ENCODE data around the gene LSG1.

The LSG1 gene

GRCh38 chr3:194647747-194648146, 24.2 kb downstream of the LSG1 start:
- no peak overlapping the region for H3K4me3 ChIP-seq (ENCODE audit: low read depth in 1 of 2, low read length in 2 of 2)

GRCh38 chr3:194642769-194643168, 29.2 kb downstream of the LSG1 start:
- peaks cover 49 to 60% of the 10 kb centered on the region in 2 donors for H3K36me3 ChIP-seq (ENCODE audit: control insufficient read depth in 1 of 2, insufficient read depth in 2 of 2, low read length in 2 of 2)
- H3K27me3 ChIP-seq (ENCODE audit: low read depth, low read length), result no peaks in the 10 kb centered on the region
- H3K27ac ChIP-seq (ENCODE audit: low read length), result no peak overlapping the region
- no peaks in the 10 kb centered on the region for H3K9me3 ChIP-seq (ENCODE audit: control insufficient read depth in 1 of 2, low read length in 2 of 2)
- H3K4me1 ChIP-seq (ENCODE audit: control insufficient read depth in 1 of 2, insufficient read depth in 2 of 2, low read length in 2 of 2), result no peaks in the 10 kb centered on the region
- H3K4me3 ChIP-seq (ENCODE audit: low read depth in 1 of 2, low read length in 2 of 2), result no peak overlapping the region

More at GRCh38 chr3:194647747-194648146, 24.2 kb downstream of the LSG1 start:
- Histone ChIP-seq H3K27me3 (ENCODE audit: low read depth, low read length) (no peaks in the 10 kb centered on the region), H3K9me3 (ENCODE audit: control insufficient read depth in 1 of 2, low read length in 2 of 2) (no peaks in the 10 kb centered on the region), H3K27ac (ENCODE audit: low read length) (no peak overlapping the region), H3K4me1 (ENCODE audit: control insufficient read depth in 1 of 2, insufficient read depth in 2 of 2, low read length in 2 of 2) (no peaks in the 10 kb centered on the region), H3K36me3 (ENCODE audit: control insufficient read depth in 1 of 2, insufficient read depth in 2 of 2, low read length in 2 of 2) (peaks cover 71 to 78% of the 10 kb centered on the region in 2 donors)

GRCh38 chr3:194640829-194641228, 31.2 kb downstream of the LSG1 start:
- no peaks in the 10 kb centered on the region for H3K9me3 ChIP-seq (ENCODE audit: control insufficient read depth in 1 of 2, low read length in 2 of 2)
- no peaks in the 10 kb centered on the region for H3K27me3 ChIP-seq (ENCODE audit: low read depth, low read length)
- H3K36me3 ChIP-seq (ENCODE audit: control insufficient read depth in 1 of 2, insufficient read depth in 2 of 2, low read length in 2 of 2), result peaks cover 33 to 53% of the 10 kb centered on the region in 2 donors
- H3K4me3 ChIP-seq (ENCODE audit: low read depth in 1 of 2, low read length in 2 of 2), result no peak overlapping the region
- no peaks in the 10 kb centered on the region for H3K4me1 ChIP-seq (ENCODE audit: control insufficient read depth in 1 of 2, insufficient read depth in 2 of 2, low read length in 2 of 2)
- no peak overlapping the region for H3K27ac ChIP-seq (ENCODE audit: low read length)

- no peak overlapping the region for H3K27ac ChIP-seq (ENCODE audit: low read length)
- no peaks in the 10 kb centered on the region for H3K27me3 ChIP-seq (ENCODE audit: low read depth, low read length)
- H3K4me3 ChIP-seq (ENCODE audit: low read depth in 1 of 2, low read length in 2 of 2), result no peak overlapping the region
- H3K4me1 ChIP-seq (ENCODE audit: control insufficient read depth in 1 of 2, insufficient read depth in 2 of 2, low read length in 2 of 2), result no peaks in the 10 kb centered on the region
- no peaks in the 10 kb centered on the region for H3K9me3 ChIP-seq (ENCODE audit: control insufficient read depth in 1 of 2, low read length in 2 of 2)
- H3K36me3 ChIP-seq (ENCODE audit: control insufficient read depth in 1 of 2, insufficient read depth in 2 of 2, low read length in 2 of 2), result peaks cover 21 to 38% of the 10 kb centered on the region in 2 donors
These were observed 32.9 kb downstream of the LSG1 start for GRCh38 chr3:194638991-194639605.

DNA sequence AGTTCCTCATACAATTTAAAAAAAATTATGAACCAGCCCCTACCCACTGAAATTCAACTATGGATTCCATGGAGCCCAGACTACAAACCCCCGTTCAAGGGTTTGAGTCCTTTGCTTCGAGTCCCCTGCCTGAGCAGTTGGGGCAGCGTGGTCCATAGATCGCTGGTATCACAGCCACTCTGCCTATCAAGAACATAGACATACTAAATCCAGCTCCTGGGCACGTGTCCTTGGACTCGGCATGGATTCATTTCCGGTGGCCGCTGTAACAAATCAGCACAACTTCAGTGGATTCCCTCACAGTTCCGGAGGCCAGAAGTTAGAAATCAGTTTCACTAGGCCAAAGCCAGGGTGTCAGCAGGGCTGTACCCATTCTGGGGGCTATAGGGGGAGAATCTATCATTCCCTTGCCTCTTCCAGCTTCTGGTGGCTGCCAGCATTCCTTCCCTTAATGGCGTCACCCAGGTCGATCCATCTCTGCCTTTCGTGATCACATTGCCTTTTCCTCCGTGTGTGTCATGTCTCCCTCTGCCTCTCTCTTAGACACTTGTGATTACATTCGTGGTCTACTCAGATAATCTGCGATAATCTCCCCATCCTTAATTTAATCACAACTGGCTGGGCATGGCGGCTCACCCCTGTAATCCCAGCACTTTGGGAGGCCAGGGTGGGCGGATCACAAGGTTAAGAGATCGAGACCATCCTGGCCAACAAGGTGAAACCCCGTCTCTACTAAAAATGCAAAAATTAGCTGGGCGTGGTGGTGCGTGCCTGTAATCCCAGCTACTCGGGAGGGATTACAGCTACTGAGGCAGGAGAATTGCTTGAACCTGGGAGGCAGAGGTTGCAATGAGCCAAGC, 34.2 kb downstream of the LSG1 start:
- Histone ChIP-seq H3K9me3 (ENCODE audit: control insufficient read depth in 1 of 2, low read length in 2 of 2) (no peaks in the 10 kb centered on the region), H3K27ac (ENCODE audit: low read length) (no peak overlapping the region)

GRCh38 chr3:194637066-194637465, 34.9 kb downstream of the LSG1 start:
- Histone ChIP-seq H3K4me3 (ENCODE audit: low read depth in 1 of 2, low read length in 2 of 2) (no peak overlapping the region), H3K27me3 (ENCODE audit: low read depth, low read length) (no peaks in the 10 kb centered on the region), H3K4me1 (ENCODE audit: control insufficient read depth in 1 of 2, insufficient read depth in 2 of 2, low read length in 2 of 2) (peaks cover 0 to 4% of the 10 kb centered on the region in 2 donors), H3K36me3 (ENCODE audit: control insufficient read depth in 1 of 2, insufficient read depth in 2 of 2, low read length in 2 of 2) (peaks cover 9 to 23% of the 10 kb centered on the region in 2 donors), H3K9me3 (ENCODE audit: control insufficient read depth in 1 of 2, low read length in 2 of 2) (no peaks in the 10 kb centered on the region), H3K27ac (ENCODE audit: low read length) (no peak overlapping the region)

More for the DNA sequence above, 34.2 kb downstream of the LSG1 start:
- Histone ChIP-seq H3K4me3 (ENCODE audit: low read depth in 1 of 2, low read length in 2 of 2) (no peak overlapping the region), H3K27me3 (ENCODE audit: low read depth, low read length) (no peaks in the 10 kb centered on the region), H3K36me3 (ENCODE audit: control insufficient read depth in 1 of 2, insufficient read depth in 2 of 2, low read length in 2 of 2) (peaks cover 10 to 27% of the 10 kb centered on the region in 2 donors), H3K4me1 (ENCODE audit: control insufficient read depth in 1 of 2, insufficient read depth in 2 of 2, low read length in 2 of 2) (no peaks in the 10 kb centered on the region)

GRCh38 chr3:194633349-194634004, 38.5 kb downstream of the LSG1 start, which contains the start of gene TMEM44:
Gene TMEM44, minus strand, starts transcription at chr3:194633419. Its CDS starts 204 bp downstream, at chr3:194633215.
- peak within 1 kb of the TSS; percentile 69 to 85 for H3K4me3 ChIP-seq (ENCODE audit: low read depth in 1 of 2, low read length in 2 of 2)
- H3K4me1 ChIP-seq (ENCODE audit: control insufficient read depth in 1 of 2, insufficient read depth in 2 of 2, low read length in 2 of 2), result peaks cover 0 to 4% of the 10 kb centered on the region in 2 donors
- no peak within 1 kb of the TSS for H3K27ac ChIP-seq (ENCODE audit: low read length)
- no peaks in the 10 kb centered on the region for H3K27me3 ChIP-seq (ENCODE audit: low read depth, low read length)
- H3K36me3 ChIP-seq (ENCODE audit: control insufficient read depth in 1 of 2, insufficient read depth in 2 of 2, low read length in 2 of 2), result no peaks in the 10 kb centered on the region
- H3K9me3 ChIP-seq (ENCODE audit: control insufficient read depth in 1 of 2, low read length in 2 of 2), result no peaks in the 10 kb centered on the region

- Histone ChIP-seq H3K4me1 (ENCODE audit: control insufficient read depth in 1 of 2, insufficient read depth in 2 of 2, low read length in 2 of 2) (peaks cover 0 to 4% of the 10 kb centered on the region in 2 donors), H3K27me3 (ENCODE audit: low read depth, low read length) (no peaks in the 10 kb centered on the region), H3K9me3 (ENCODE audit: control insufficient read depth in 1 of 2, low read length in 2 of 2) (no peaks in the 10 kb centered on the region), H3K27ac (ENCODE audit: low read length) (no peak overlapping the region), H3K4me3 (ENCODE audit: low read depth in 1 of 2, low read length in 2 of 2) (peak overlapping the region; percentile 57 to 85), H3K36me3 (ENCODE audit: control insufficient read depth in 1 of 2, insufficient read depth in 2 of 2, low read length in 2 of 2) (peaks cover 0 to 3% of the 10 kb centered on the region in 2 donors)
These were observed 39.1 kb downstream of the LSG1 start for GRCh38 chr3:194632809-194633348.

DNA sequence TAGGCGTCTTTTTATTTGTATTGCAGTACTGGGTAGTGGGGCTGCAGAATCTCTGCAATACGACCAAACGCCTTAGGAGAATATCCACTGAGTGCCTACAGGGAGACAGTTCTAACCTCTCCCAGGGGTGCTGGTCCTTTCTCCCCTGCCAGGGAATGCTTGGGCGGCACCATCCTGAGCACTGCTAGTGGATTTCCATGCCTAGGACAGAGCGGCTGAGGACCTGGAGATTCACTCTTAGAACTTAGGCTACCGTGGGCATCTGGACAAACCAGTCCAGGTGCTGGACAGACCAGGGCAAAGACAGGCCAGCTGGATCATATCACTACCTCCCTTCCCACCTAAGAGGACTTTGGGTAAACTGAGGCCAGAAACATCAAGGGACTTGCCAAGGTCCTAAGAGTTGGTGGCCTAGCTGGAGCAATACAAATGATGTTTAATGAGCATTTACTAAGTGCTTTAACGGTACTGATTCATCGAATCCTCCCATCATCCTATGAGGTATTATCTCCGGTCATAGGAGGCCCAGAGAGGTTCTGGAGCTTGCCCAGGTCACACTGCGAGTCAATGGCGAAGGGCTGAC, 39.7 kb downstream of the LSG1 start:
- no peak overlapping the region for H3K27ac ChIP-seq (ENCODE audit: low read length)
- no peaks in the 10 kb centered on the region for H3K27me3 ChIP-seq (ENCODE audit: low read depth, low read length)
- no peaks in the 10 kb centered on the region for H3K9me3 ChIP-seq (ENCODE audit: control insufficient read depth in 1 of 2, low read length in 2 of 2)
- H3K4me1 ChIP-seq (ENCODE audit: control insufficient read depth in 1 of 2, insufficient read depth in 2 of 2, low read length in 2 of 2), result peaks cover 0 to 4% of the 10 kb centered on the region in 2 donors
- peak overlapping the region; percentile 57 to 85 for H3K4me3 ChIP-seq (ENCODE audit: low read depth in 1 of 2, low read length in 2 of 2)
- peaks cover 3% of the 10 kb centered on the region in 2 donors for H3K36me3 ChIP-seq (ENCODE audit: control insufficient read depth in 1 of 2, insufficient read depth in 2 of 2, low read length in 2 of 2)

DNA sequence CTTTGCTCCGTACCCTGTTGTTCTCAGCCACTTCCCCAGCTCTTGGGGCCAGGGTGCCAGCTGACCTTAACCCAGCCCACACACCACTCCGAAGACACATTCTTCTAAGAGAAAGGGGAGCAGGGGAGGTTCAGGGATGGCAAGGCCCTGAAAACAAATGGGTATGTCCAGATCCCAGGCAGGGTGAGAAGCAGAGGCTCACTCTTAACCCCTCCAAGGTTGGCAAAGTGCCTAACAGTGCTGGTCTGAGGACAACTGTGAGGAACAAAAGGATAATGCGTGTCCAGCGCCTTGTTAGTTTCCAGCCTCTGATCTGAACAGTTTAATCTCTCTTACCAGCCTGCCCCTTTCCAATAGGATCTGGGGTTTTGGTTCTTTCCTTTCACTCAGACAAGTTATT, 40.3 kb downstream of the LSG1 start:
- Histone ChIP-seq H3K27ac (ENCODE audit: low read length) (no peak overlapping the region), H3K4me3 (ENCODE audit: low read depth in 1 of 2, low read length in 2 of 2) (no peak overlapping the region)

More for the DNA sequence above, 40.3 kb downstream of the LSG1 start:
- peaks cover 3 to 5% of the 10 kb centered on the region in 2 donors for H3K36me3 ChIP-seq (ENCODE audit: control insufficient read depth in 1 of 2, insufficient read depth in 2 of 2, low read length in 2 of 2)
- H3K27me3 ChIP-seq (ENCODE audit: low read depth, low read length), result no peaks in the 10 kb centered on the region
- H3K4me1 ChIP-seq (ENCODE audit: control insufficient read depth in 1 of 2, insufficient read depth in 2 of 2, low read length in 2 of 2), result peaks cover 0 to 4% of the 10 kb centered on the region in 2 donors
- H3K9me3 ChIP-seq (ENCODE audit: control insufficient read depth in 1 of 2, low read length in 2 of 2), result no peaks in the 10 kb centered on the region

All from muscle layer of duodenum (tissue), 2 donors.